Caco-2 (cell line): Measurements from ENCODE around the gene TMEM145. TPM values are rescaled to one million over a fixed set of nuclear protein-coding genes. Genes with fewer than 3 reads are reported as not detected.

Experiments
- BruUV-seq: library from RNA; stranded (reverse); fragments of 400-500 nt; replicated peaks from 2 replicates; lab custom pipeline; 2021; lab: Mats Ljungman, UMichigan
- CTCF ChIA-PET: fragments of 300-600 bp; sonication (Branson Sonifier 250); formaldehyde crosslinking; loops from one replicate; lab custom pipeline; 2022; ENCODE audit warnings: antibody characterized with exemption; lab: Charles Lee
- POLR2A ChIA-PET: fragments of 300-600 bp; sonication (Branson Sonifier 250); formaldehyde crosslinking; loops from one replicate; lab custom pipeline; 2022; ENCODE audit warnings: antibody characterized with exemption; lab: Charles Lee
- DNase-seq, 2 experiments: peaks; one replicate each; pipeline versions ENCODE4 v3.0.0 to v3.0.0-alpha.2; 2020 to 2022
- H3K27me3 ChIP-seq: replicated peaks from 2 replicates; pipeline ENCODE4 v1.6.0; 2011; ENCODE audit warnings: low read length; ENCODE audit not compliant: control insufficient read depth, insufficient read depth
- H3K36me3 ChIP-seq: 2 replicates; pipeline ENCODE4 v1.5.1; 2011; ENCODE audit warnings: low read length; ENCODE audit not compliant: control insufficient read depth, insufficient read depth
- H3K4me1 ChIP-seq: fragments of 250-450 bp; sonication (Bioruptor Pico); 2 replicates; pipeline ENCODE4 v1.5.1; 2020; ENCODE audit warnings: mild to moderate bottlenecking
- H3K4me3 ChIP-seq: 2 replicates; pipeline ENCODE4 v1.5.1; 2011; ENCODE audit warnings: low read depth, mild to moderate bottlenecking, control low read depth, low read length
- H3K9me3 ChIP-seq: fragments of 250-450 bp; sonication (Bioruptor Pico); 2 replicates; pipeline ENCODE4 v1.5.1; 2020; ENCODE audit warnings: mild to moderate bottlenecking, moderate library complexity
- H3K27ac Mint-ChIP-seq: one replicate; pipeline ENCODE4 v1.8.0; 2022; ENCODE audit warnings: mixed read lengths; ENCODE audit not compliant: unreplicated experiment
- H3K27me3 Mint-ChIP-seq: one replicate; pipeline ENCODE4 v1.8.0; 2022; ENCODE audit warnings: mixed read lengths; ENCODE audit not compliant: insufficient read depth, unreplicated experiment
- H3K36me3 Mint-ChIP-seq: one replicate; pipeline ENCODE4 v1.8.0; 2022; ENCODE audit warnings: mild to moderate bottlenecking, mixed read lengths; ENCODE audit not compliant: insufficient read depth, unreplicated experiment
- H3K4me1 Mint-ChIP-seq: one replicate; pipeline ENCODE4 v1.8.0; 2022; ENCODE audit warnings: low read depth, mixed read lengths; ENCODE audit not compliant: unreplicated experiment
- H3K4me3 Mint-ChIP-seq: one replicate; pipeline ENCODE4 v1.8.0; 2022; ENCODE audit warnings: mild to moderate bottlenecking, moderate library complexity, mixed read lengths; ENCODE audit not compliant: unreplicated experiment
- H3K9me3 Mint-ChIP-seq: one replicate; pipeline ENCODE4 v1.8.0; 2022; ENCODE audit warnings: mixed read lengths; ENCODE audit not compliant: unreplicated experiment
- intact Hi-C: fragments of 100-400 bp; cut with micrococcal nuclease; formaldehyde crosslinking; loops from one replicate; pipeline ENCODE4 v1.10.0; 2022; ENCODE audit not compliant: unreplicated experiment
- total RNA-seq: library from RNA; stranded (reverse); gene quantifications from 2 replicates; pipeline ENCODE4 v1.2.3, GENCODE V29; 2022
- TF ChIP-seq, protein P1 (sequence below), 2 experiments: fragments of 200-600 bp in 1 of 2; IDR thresholded peaks; 1 replicate in 1 of 2; 2 replicates in 1 of 2; pipeline versions ENCODE4 v1.5.1 to v1.8.0; 2011 to 2022; ENCODE audit warnings: antibody characterized with exemption in 1 of 2, control low read depth in 1 of 2, inconsistent platforms in 1 of 2, low read depth in 1 of 2, low read length in 1 of 2, mild to moderate bottlenecking in 1 of 2, moderate library complexity in 1 of 2; ENCODE audit not compliant: insufficient read depth in 1 of 2, severe bottlenecking in 1 of 2, unreplicated experiment in 1 of 2

Gene TMEM145
- total RNA-seq, 1 experiment from 2014 or later: 2.2 TPM

DNA sequence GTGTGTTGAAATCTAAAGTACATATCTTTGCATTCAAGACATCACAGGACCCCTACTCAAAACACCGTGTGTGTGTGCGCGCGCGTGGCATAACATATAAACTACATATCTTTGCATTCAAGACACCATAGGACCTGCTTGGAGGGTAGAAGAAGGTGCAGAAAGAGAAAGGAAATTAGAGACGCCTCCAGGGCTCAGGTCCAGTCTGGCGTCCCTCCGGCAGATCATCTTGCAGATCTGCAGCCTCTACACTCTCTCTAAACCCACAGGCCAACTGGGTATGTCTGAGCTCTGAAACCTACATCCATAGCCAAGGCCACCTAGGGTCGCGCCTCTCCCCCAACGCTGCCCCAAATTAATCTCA is 10.0 kb upstream of the TMEM145 start:
- H3K4me1 Mint-ChIP-seq: peaks cover 14% of the 10 kb centered on the region
- H3K4me3 Mint-ChIP-seq: peak overlapping the region; percentile 98
- no peaks in the 10 kb centered on the region for H3K27me3 Mint-ChIP-seq
- ChIA-PET CTCF (interaction anchor here (0.5 to 1.0 kb wide), 3 partner anchors 11 to 1481 kb away, joined by 3 read pairs; no protein-coding TSS in a partner anchor), POLR2A (interaction anchor here (0.5 to 0.6 kb wide), 2 partner anchors 47 to 1161 kb away, joined by 3 to 4 read pairs; no protein-coding TSS in a partner anchor)
- BruUV-seq: no TSS peak
- TF ChIP-seq, protein P1, sequence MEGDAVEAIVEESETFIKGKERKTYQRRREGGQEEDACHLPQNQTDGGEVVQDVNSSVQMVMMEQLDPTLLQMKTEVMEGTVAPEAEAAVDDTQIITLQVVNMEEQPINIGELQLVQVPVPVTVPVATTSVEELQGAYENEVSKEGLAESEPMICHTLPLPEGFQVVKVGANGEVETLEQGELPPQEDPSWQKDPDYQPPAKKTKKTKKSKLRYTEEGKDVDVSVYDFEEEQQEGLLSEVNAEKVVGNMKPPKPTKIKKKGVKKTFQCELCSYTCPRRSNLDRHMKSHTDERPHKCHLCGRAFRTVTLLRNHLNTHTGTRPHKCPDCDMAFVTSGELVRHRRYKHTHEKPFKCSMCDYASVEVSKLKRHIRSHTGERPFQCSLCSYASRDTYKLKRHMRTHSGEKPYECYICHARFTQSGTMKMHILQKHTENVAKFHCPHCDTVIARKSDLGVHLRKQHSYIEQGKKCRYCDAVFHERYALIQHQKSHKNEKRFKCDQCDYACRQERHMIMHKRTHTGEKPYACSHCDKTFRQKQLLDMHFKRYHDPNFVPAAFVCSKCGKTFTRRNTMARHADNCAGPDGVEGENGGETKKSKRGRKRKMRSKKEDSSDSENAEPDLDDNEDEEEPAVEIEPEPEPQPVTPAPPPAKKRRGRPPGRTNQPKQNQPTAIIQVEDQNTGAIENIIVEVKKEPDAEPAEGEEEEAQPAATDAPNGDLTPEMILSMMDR (IDR thresholded peaks at IDR 0.05; ENCODE audit: insufficient read depth in 1 of 2, low read depth in 1 of 2, low read length in 1 of 2, severe bottlenecking in 1 of 2, unreplicated experiment in 1 of 2): no peak
- Histone ChIP-seq H3K36me3 (peaks cover 5% of the 10 kb centered on the region), H3K9me3 (no peaks in the 10 kb centered on the region), H3K4me3 (peak overlapping the region; percentile 24; the same call in 1 of the 2 replicates), H3K27me3 (no peaks in the 10 kb centered on the region), H3K4me1 (peaks cover 10% of the 10 kb centered on the region)
- intact Hi-C loops: no loop called here
- peaks cover 13% of the 10 kb centered on the region for H3K9me3 Mint-ChIP-seq
- H3K27ac Mint-ChIP-seq: peak overlapping the region; percentile 94
- H3K36me3 Mint-ChIP-seq: peaks cover 30% of the 10 kb centered on the region
- DNase-seq: no peak

DNA sequence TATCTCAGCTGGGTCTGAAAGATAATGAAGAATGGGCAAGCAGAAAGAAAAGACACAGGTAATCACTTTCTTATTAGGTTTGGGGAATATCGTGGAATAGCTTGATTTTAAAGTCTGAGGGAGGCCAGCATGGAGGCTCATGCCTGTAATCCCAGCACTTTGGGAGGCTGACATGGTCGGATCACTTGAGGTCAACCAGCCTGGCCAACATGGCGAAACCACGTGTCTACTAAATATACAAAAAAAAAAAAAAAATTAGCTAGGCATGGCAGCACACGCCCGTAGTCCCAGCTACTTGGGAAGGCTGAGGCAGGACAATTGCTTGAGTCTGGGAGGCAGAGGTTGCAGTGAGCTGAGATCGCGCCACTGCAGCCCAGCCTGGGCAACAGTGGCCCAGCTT is 9.2 kb upstream of the TMEM145 start:
- no peak overlapping the region for H3K4me3 Mint-ChIP-seq
- Histone ChIP-seq H3K36me3 (peaks cover 5% of the 10 kb centered on the region), H3K27me3 (no peaks in the 10 kb centered on the region), H3K4me1 (peaks cover 10% of the 10 kb centered on the region), H3K9me3 (no peaks in the 10 kb centered on the region), H3K4me3 (no peak overlapping the region)
- H3K36me3 Mint-ChIP-seq: peaks cover 25% of the 10 kb centered on the region
- TF ChIP-seq, protein P1 (IDR thresholded peaks at IDR 0.05; ENCODE audit: insufficient read depth in 1 of 2, low read depth in 1 of 2, low read length in 1 of 2, severe bottlenecking in 1 of 2, unreplicated experiment in 1 of 2): no peak
- no peaks in the 10 kb centered on the region for H3K27me3 Mint-ChIP-seq
- POLR2A ChIA-PET: no interaction called here
- no TSS peak for BruUV-seq
- peak overlapping the region; percentile 94 for H3K27ac Mint-ChIP-seq
- H3K9me3 Mint-ChIP-seq: peaks cover 17% of the 10 kb centered on the region
- DNase-seq: no peak
- CTCF ChIA-PET: interaction anchor here (0.5 kb wide), 2 partner anchors 46 to 1480 kb away, joined by 3 read pairs; no protein-coding TSS in a partner anchor
- H3K4me1 Mint-ChIP-seq: peaks cover 14% of the 10 kb centered on the region
- intact Hi-C loops: no loop called here

DNA sequence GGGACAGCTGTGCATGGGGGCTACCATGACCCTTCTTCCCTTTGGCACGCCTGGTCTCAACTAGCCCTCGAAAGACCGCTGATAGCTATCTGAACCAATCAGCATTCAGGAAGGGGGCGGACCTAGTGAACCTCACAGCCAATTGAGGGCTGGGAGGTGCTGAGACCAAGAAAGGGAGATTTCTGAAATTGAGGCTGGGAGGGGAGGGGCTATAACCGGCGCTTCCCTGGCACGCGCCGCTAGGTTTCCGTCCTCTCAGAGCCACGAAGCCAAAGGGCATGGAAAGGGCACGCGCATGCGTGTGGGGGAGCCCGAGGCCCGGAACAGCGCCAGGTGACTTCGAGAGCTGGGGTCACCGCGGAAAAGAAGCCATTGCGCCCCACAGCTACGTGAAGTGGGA is 6.5 kb upstream of the TMEM145 start:
- ChIA-PET CTCF (no interaction called here), POLR2A (no interaction called here)
- TF ChIP-seq, protein P1 (IDR thresholded peaks at IDR 0.05; ENCODE audit: insufficient read depth in 1 of 2, low read depth in 1 of 2, low read length in 1 of 2, severe bottlenecking in 1 of 2, unreplicated experiment in 1 of 2): no peak
- H3K4me1 ChIP-seq: peaks cover 6% of the 10 kb centered on the region; the same call in 1 of the 2 replicates
- Mint-ChIP-seq H3K36me3 (peaks cover 12% of the 10 kb centered on the region), H3K4me1 (peaks cover 14% of the 10 kb centered on the region), H3K9me3 (peaks cover 17% of the 10 kb centered on the region), H3K27me3 (no peaks in the 10 kb centered on the region), H3K4me3 (no peak overlapping the region), H3K27ac (no peak overlapping the region)
- intact Hi-C loops: no loop called here
- no peak overlapping the region for H3K4me3 ChIP-seq
- H3K36me3 ChIP-seq: no peaks in the 10 kb centered on the region
- no peaks in the 10 kb centered on the region for H3K9me3 ChIP-seq
- no TSS peak for BruUV-seq
- H3K27me3 ChIP-seq: no peaks in the 10 kb centered on the region
- DNase-seq: no peak
